WERI-Rb-1 (cell line): ENCODE measurements around the gene NHS.

Experiments used
- DNase-seq: peaks from one replicate; pipeline ENCODE4 v3.0.0-alpha.2; 2020
- H3K27ac ChIP-seq: fragments of 250-450 bp; sonication (Bioruptor Pico); 2 replicates; pipeline ENCODE4 v1.5.1; 2020; ENCODE audit warnings: mild to moderate bottlenecking, moderate library complexity
- H3K27me3 ChIP-seq: fragments of 250-450 bp; sonication (Bioruptor Pico); 2 replicates; pipeline ENCODE4 v1.5.1; 2021; ENCODE audit warnings: mild to moderate bottlenecking, low read depth, moderate library complexity; ENCODE audit not compliant: insufficient read depth, severe bottlenecking
- H3K36me3 ChIP-seq: fragments of 250-450 bp; sonication (Bioruptor Pico); 2 replicates; pipeline ENCODE4 v1.5.1; 2020; ENCODE audit warnings: mild to moderate bottlenecking, moderate library complexity
- H3K4me3 ChIP-seq: 2 replicates; pipeline ENCODE4 v1.5.1; 2011; ENCODE audit warnings: low read depth, mild to moderate bottlenecking, control low read depth, low read length
- H3K9me3 ChIP-seq: fragments of 250-450 bp; sonication (Bioruptor Pico); 2 replicates; pipeline ENCODE4 v1.5.1; 2021; ENCODE audit warnings: mild to moderate bottlenecking, moderate library complexity; ENCODE audit not compliant: severe bottlenecking
- TF ChIP-seq, protein P1 (sequence below): IDR thresholded peaks from 2 replicates; pipeline ENCODE4 v1.5.1; 2011; ENCODE audit warnings: low read depth, mild to moderate bottlenecking, control low read depth, inconsistent platforms, low read length

Gene NHS

DNA sequence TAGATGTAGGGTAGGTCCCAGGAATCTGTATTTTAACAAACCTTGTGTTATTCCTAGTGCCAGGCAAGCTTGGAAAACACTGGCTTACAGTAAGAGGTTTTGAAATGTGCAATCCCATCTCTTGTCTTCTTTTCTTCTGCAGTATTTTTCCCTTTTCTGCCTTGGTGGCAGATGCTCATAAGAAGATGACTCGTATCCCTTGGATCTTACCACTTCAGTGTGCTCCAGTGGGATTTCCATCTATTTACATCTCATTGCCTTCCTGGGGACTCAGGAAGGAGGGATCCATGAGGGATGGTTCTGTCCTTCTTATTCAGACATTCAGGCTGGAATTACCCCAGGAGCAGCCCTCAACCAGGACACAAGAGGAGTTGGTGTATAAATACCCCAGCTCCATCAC is 136.6 kb downstream of the NHS start:
- H3K36me3 ChIP-seq, result no peaks in the 10 kb centered on the region

DNA sequence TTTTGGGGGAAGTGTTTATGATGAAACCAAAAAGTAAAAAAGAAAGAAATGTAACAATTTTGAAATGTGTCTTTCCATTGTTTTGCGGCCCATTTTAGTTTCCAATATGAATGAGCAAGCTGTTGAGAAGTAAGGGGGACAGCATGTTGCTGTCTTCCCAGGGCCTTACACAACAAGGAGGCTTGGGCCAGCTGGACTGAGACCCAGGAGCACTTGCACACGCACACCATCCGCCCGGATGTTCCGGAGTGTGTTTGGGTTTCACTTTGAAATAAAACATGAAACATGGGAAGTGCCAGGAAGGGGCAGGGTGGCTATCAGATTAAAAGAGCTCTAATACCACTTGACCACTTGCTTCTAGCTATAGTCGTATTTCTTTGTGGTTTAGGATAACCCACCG is 144.4 kb downstream of the NHS start:
- no peaks in the 10 kb centered on the region for H3K9me3 ChIP-seq
- H3K4me3 ChIP-seq, result no peak overlapping the region
- no peak for DNase-seq
- TF ChIP-seq, protein P1, sequence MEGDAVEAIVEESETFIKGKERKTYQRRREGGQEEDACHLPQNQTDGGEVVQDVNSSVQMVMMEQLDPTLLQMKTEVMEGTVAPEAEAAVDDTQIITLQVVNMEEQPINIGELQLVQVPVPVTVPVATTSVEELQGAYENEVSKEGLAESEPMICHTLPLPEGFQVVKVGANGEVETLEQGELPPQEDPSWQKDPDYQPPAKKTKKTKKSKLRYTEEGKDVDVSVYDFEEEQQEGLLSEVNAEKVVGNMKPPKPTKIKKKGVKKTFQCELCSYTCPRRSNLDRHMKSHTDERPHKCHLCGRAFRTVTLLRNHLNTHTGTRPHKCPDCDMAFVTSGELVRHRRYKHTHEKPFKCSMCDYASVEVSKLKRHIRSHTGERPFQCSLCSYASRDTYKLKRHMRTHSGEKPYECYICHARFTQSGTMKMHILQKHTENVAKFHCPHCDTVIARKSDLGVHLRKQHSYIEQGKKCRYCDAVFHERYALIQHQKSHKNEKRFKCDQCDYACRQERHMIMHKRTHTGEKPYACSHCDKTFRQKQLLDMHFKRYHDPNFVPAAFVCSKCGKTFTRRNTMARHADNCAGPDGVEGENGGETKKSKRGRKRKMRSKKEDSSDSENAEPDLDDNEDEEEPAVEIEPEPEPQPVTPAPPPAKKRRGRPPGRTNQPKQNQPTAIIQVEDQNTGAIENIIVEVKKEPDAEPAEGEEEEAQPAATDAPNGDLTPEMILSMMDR, result no peak
- no peak overlapping the region for H3K27ac ChIP-seq
- H3K36me3 ChIP-seq, result no peaks in the 10 kb centered on the region
- peaks cover 5% of the 10 kb centered on the region for H3K27me3 ChIP-seq

More for the DNA sequence above, 136.6 kb downstream of the NHS start:
- H3K9me3 ChIP-seq, result no peaks in the 10 kb centered on the region
- no peak for DNase-seq
- H3K4me3 ChIP-seq, result no peak overlapping the region
- TF ChIP-seq, protein P1, result no peak
- no peak overlapping the region for H3K27ac ChIP-seq
- H3K27me3 ChIP-seq, result no peaks in the 10 kb centered on the region

DNA sequence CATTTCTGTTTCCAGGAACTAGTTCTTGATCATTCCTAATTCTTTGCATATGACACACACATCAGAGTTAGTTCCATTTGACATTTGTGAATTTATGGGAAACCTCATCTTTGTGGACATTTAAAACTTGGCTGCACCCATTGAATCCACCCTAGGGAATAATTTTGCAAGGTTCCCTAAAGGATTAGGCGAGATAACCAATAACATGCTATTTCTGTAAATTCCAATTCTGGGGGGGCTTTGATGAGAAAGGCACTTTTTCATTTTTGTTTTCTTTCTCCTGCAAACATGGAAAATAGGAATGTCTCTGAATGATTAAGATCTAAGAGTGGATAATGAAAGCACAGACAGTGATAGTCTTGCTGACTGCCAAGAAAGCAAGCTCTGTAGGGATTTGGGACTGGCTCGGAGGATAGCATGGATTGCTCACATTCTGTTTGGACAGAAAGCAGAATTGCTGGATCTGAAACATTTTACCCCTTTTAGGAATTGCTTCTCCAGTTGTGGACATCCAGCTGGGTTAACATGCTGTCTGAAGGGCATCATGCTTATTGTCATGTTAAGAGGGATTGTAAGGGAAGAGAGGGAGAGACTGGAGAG is 145.1 kb downstream of the NHS start:
- Histone ChIP-seq H3K4me3 (no peak overlapping the region), H3K36me3 (no peaks in the 10 kb centered on the region), H3K27me3 (peaks cover 7% of the 10 kb centered on the region), H3K27ac (no peak overlapping the region), H3K9me3 (no peaks in the 10 kb centered on the region)
- no peak for DNase-seq
- TF ChIP-seq, protein P1, result no peak

DNA sequence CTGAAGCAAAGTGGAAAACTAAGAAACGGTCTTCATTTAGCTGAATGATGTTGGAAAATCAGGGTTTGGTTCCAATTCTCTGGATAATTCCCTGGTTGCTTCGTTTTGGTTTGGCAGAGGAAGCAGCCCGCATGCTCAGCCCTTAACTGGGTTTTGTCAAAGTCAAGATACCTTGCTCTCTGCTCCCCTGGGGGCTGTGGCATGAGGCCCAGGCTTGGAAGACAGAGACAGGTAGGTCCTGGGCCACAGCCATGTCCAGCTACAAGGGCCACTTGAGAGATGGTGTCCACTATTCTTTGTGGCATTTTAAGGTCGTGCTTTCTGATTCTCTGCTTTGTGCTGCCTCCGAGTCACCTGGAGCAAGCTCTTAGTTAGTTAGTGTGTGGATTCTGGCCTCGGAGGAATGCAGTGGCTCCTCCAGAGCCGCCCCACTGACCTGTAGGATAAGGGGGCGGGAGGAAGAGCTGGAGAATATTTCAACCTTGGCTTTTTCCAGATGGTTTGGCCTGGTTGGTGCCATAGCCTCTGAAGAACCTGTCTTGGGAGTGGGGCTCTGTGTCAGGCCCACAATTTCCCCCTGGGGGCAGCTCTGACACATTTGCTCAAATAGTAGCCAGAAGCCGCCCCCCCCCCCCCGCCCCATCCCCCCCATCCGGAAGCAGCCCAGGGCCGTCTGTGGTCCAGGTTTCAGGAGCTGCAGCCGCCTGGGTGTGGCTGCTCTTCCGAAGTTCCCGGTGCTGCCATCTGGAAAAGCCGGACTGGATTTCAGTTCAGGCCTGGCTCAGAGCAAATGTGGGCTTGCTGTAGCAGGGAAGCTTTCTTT is 147.1 kb downstream of the NHS start:
- H3K27me3 ChIP-seq, result peaks cover 17% of the 10 kb centered on the region
- DNase-seq, result no peak

DNA sequence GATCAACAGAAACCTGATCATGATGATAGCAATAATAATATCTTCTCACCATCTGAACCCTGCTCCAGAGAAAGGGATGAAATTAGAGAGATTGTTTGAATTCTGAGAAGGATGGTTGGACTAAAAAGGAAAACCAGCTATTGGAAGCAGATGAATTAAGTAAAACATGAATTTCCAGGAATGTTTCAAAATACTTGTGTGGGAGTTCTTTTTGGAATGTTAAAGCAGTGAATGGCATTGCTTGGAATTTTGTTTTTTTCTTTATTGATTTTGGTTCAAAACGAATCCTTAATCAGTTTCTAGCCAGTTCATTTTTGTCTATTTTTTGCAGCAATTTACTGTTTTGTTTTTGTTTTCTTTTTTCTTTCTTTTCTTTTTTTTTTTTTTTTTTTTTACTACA is 150.3 kb downstream of the NHS start:
- no peaks in the 10 kb centered on the region for H3K36me3 ChIP-seq
- H3K27me3 ChIP-seq, result peaks cover 31% of the 10 kb centered on the region
- H3K9me3 ChIP-seq, result no peaks in the 10 kb centered on the region
- H3K27ac ChIP-seq, result no peak overlapping the region
- no peak overlapping the region for H3K4me3 ChIP-seq
- TF ChIP-seq, protein P1, result no peak
- no peak for DNase-seq

More for the DNA sequence above, 147.1 kb downstream of the NHS start:
- TF ChIP-seq, protein P1, result no peak
- H3K4me3 ChIP-seq, result no peak overlapping the region
- no peaks in the 10 kb centered on the region for H3K9me3 ChIP-seq
- H3K36me3 ChIP-seq, result no peaks in the 10 kb centered on the region
- no peak overlapping the region for H3K27ac ChIP-seq
